AG09309 (cell line): ENCODE measurements around the gene RPGRIP1L.

Source experiments
- DNase-seq: peaks from one replicate; pipeline ENCODE4 v3.0.0-alpha.2; 2010; ENCODE audit warnings: low read depth
- H3K4me3 ChIP-seq: 2 replicates; pipeline ENCODE4 v1.5.1; 2011; ENCODE audit warnings: mild to moderate bottlenecking, low read depth, low read length, moderate library complexity; ENCODE audit not compliant: control insufficient read depth
- CTCF ChIP-seq: IDR thresholded peaks from 2 replicates; pipeline ENCODE4 v1.5.1; 2011; ENCODE audit warnings: mild to moderate bottlenecking, low read depth, low read length, inconsistent platforms; ENCODE audit not compliant: insufficient read depth, control insufficient read depth; ENCODE audit errors: missing control alignments

RPGRIP1L gene

GRCh38 chr16:53605831-53606400, 97.7 kb downstream of the RPGRIP1L start:
- peak; percentile 1 for DNase-seq
- no peak overlapping the region for H3K4me3 ChIP-seq
- TF ChIP-seq CTCF = no peak

GRCh38 chr16:53605356-53605755, 98.3 kb downstream of the RPGRIP1L start:
- no peak overlapping the region for H3K4me3 ChIP-seq
- no peak for TF ChIP-seq CTCF
- DNase-seq = no peak

GRCh38 chr16:53601961-53602360, 101.7 kb downstream of the RPGRIP1L start:
- no peak for TF ChIP-seq CTCF
- DNase-seq = no peak
- H3K4me3 ChIP-seq = no peak overlapping the region

- no peak for DNase-seq
- H3K4me3 ChIP-seq = no peak overlapping the region
- no peak for TF ChIP-seq CTCF
Observed at GRCh38 chr16:53600616-53601015, 103.0 kb downstream of the RPGRIP1L start.

GRCh38 chr16:53600126-53600525, 103.5 kb downstream of the RPGRIP1L start:
- TF ChIP-seq CTCF = no peak
- H3K4me3 ChIP-seq = no peak overlapping the region
- DNase-seq = peak; percentile 29

GRCh38 chr16:53599548-53599947, 104.1 kb downstream of the RPGRIP1L start:
- no peak for DNase-seq
- TF ChIP-seq CTCF = no peak

More at GRCh38 chr16:53599548-53599947, 104.1 kb downstream of the RPGRIP1L start:
- no peak overlapping the region for H3K4me3 ChIP-seq
